Measurements from ENCODE around the gene CCDC30.

The CCDC30 gene

GRCh38 chr1:42689912-42690311, 226.8 kb downstream of the CCDC30 start:
- DNase-seq (ENCODE audit: low read depth), result no peak
- no peak for TF ChIP-seq CTCF (IDR thresholded peaks at IDR 0.05; ENCODE audit: low read length, missing control alignments)
- H3K4me3 ChIP-seq (replicated peaks; ENCODE audit: low read depth, low read length), result no peak overlapping the region

GRCh38 chr1:42690477-42691156, 227.5 kb downstream of the CCDC30 start:
- peak; percentile 3 for TF ChIP-seq CTCF (IDR thresholded peaks at IDR 0.05; ENCODE audit: low read length, missing control alignments)
- DNase-seq (ENCODE audit: low read depth), result no peak
- no peak overlapping the region for H3K4me3 ChIP-seq (replicated peaks; ENCODE audit: low read depth, low read length)

GRCh38 chr1:42691157-42691498, 228.0 kb downstream of the CCDC30 start:
- no peak overlapping the region for H3K4me3 ChIP-seq (replicated peaks; ENCODE audit: low read depth, low read length)
- TF ChIP-seq CTCF (IDR thresholded peaks at IDR 0.05; ENCODE audit: low read length, missing control alignments), result no peak
- no peak for DNase-seq (ENCODE audit: low read depth)

GRCh38 chr1:42692461-42692860, 229.4 kb downstream of the CCDC30 start:
- no peak for TF ChIP-seq CTCF (IDR thresholded peaks at IDR 0.05; ENCODE audit: low read length, missing control alignments)
- no peak overlapping the region for H3K4me3 ChIP-seq (replicated peaks; ENCODE audit: low read depth, low read length)
- no peak for DNase-seq (ENCODE audit: low read depth)

- no peak for TF ChIP-seq CTCF (IDR thresholded peaks at IDR 0.05; ENCODE audit: low read length, missing control alignments)
- H3K4me3 ChIP-seq (replicated peaks; ENCODE audit: low read depth, low read length), result no peak overlapping the region
- no peak for DNase-seq (ENCODE audit: low read depth)
Observed at GRCh38 chr1:42692911-42693310, 229.8 kb downstream of the CCDC30 start.

GRCh38 chr1:42698081-42698813, 235.2 kb downstream of the CCDC30 start:
- TF ChIP-seq CTCF (IDR thresholded peaks at IDR 0.05; ENCODE audit: low read length, missing control alignments), result no peak
- DNase-seq (ENCODE audit: low read depth), result no peak
- no peak overlapping the region for H3K4me3 ChIP-seq (replicated peaks; ENCODE audit: low read depth, low read length)

- no peak for TF ChIP-seq CTCF (IDR thresholded peaks at IDR 0.05; ENCODE audit: low read length, missing control alignments)
- DNase-seq (ENCODE audit: low read depth), result no peak
- no peak overlapping the region for H3K4me3 ChIP-seq (replicated peaks; ENCODE audit: low read depth, low read length)
Observed at GRCh38 chr1:42700006-42700405, 236.9 kb downstream of the CCDC30 start.

Data from fibroblast of pulmonary artery (primary cell).